ENCODE results near the gene MYOG. TPM values are rescaled to one million over a fixed set of nuclear protein-coding genes. Genes with fewer than 3 reads are reported as not detected.

The MYOG gene
- polyA plus RNA-seq, 3 donors from 2014 or later: not detected

DNA sequence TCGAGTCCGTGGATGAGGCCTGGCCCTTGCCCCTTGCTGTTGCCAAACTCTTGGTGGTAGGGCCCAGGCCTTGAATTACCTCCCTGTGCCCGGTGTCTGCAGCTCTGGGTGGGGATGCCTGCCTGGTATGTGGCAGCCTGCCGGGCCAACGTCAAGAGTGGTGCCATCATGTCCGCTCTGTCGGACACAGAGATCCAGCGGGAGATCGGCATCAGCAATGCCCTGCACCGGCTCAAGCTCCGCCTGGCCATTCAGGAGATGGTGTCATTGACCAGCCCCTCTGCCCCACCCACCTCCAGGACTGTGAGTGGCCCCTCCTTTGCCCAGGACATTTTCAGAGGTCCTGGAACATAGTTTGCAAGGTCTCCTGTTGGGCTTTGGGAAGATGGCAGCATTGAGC is 25.7 kb downstream of the MYOG start:
- DNase-seq: no peak
- H3K27me3 Mint-ChIP-seq (ENCODE audit: low read depth in 3 of 3): peaks cover 6 to 11% (median 7%) of the 10 kb centered on the region in 3 donors
- H3K4me3 Mint-ChIP-seq: no peak overlapping the region
- H3K36me3 Mint-ChIP-seq: no peaks in the 10 kb centered on the region
- no peaks in the 10 kb centered on the region for H3K9me3 Mint-ChIP-seq
- H3K27ac Mint-ChIP-seq: no peak overlapping the region
- H3K4me1 Mint-ChIP-seq: no peaks in the 10 kb centered on the region

GRCh38 chr1:203059485-203059884 is 26.3 kb downstream of the MYOG start:
- Mint-ChIP-seq H3K9me3 (no peaks in the 10 kb centered on the region), H3K4me1 (no peaks in the 10 kb centered on the region), H3K27ac (no peak overlapping the region), H3K36me3 (no peaks in the 10 kb centered on the region), H3K4me3 (no peak overlapping the region), H3K27me3 (ENCODE audit: low read depth in 3 of 3) (peaks cover 6 to 13% (median 7%) of the 10 kb centered on the region in 3 donors)
- DNase-seq: no peak

DNA sequence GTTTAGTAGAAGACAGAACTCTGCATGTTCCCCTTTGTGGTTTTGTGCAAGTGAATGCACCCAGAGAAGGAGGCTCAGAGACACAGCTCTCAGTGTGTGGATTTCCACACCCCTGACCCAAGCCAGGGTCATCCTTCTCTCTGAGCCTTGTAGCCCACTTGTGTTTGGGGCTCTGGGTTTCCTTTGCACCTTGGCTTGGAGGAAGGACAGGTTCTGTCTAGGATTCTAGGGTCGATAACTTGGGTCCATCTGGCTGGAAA is 27.2 kb downstream of the MYOG start:
- H3K27ac Mint-ChIP-seq: no peak overlapping the region

DNA sequence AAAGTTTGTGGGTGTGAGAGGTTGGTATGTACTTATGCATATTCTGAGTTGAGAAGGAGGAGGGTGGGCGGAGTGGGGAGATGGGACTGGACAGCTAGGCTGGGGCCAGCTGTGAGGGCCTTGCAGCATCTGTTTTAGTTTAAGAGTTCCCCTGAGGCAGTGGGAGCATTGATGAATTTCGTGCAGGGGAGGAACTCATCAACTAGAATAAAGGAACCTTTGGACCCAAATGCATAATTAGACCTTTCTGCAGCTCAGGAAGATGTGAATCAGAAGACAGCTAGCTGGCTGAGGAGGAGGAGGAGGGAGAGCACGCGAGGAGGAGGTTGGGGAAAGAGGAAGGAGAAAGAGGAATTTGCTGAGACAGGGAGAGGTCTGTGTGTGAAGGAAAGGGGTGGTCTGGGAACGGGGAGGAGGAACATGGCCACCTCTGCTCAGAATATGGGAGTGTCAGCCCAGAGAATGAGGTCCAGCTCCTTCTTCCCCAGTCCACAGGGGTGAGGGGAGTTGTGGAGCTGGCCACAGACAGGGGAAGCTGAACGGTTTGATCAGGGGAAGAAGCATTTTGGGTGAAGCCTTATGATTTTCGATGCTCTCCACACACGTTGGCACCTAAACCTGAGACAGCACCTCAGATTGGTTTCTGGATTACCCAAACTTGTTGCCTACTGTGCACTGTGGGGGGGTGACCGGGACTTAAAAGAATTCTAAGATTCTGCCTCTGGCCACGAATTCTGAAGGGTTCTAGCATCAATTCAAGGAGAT is 27.7 kb downstream of the MYOG start:
- H3K4me3 Mint-ChIP-seq: no peak overlapping the region
- peaks cover 6 to 14% (median 7%) of the 10 kb centered on the region in 3 donors for H3K27me3 Mint-ChIP-seq (ENCODE audit: low read depth in 3 of 3)
- H3K4me1 Mint-ChIP-seq: no peaks in the 10 kb centered on the region
- DNase-seq: no peak
- H3K9me3 Mint-ChIP-seq: no peaks in the 10 kb centered on the region
- no peak overlapping the region for H3K27ac Mint-ChIP-seq
- no peaks in the 10 kb centered on the region for H3K36me3 Mint-ChIP-seq

More for the DNA sequence above, 27.2 kb downstream of the MYOG start:
- Mint-ChIP-seq H3K4me3 (no peak overlapping the region), H3K4me1 (no peaks in the 10 kb centered on the region), H3K9me3 (no peaks in the 10 kb centered on the region), H3K36me3 (no peaks in the 10 kb centered on the region), H3K27me3 (ENCODE audit: low read depth in 3 of 3) (peaks cover 6 to 14% (median 7%) of the 10 kb centered on the region in 3 donors)
- no peak for DNase-seq

DNA sequence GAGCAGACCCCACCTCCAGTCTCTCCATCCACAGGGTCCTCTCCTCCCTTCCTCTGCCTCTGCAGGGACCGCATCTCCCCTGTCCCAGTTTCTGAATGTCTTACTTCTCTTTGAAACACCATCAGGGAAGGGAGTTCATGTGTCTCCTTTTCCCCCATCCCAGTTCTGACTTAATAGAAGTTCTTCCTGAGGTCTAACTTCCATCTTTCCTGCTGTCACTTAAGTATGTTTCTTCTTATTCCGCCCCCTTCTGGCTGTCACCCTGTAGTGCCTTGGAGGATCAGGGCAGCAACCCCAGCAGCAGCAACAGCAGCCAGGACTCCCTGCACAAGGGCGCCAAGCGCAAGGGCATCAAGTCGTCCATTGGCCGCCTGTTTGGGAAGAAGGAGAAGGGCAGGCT is 29.3 kb downstream of the MYOG start:
- H3K4me3 Mint-ChIP-seq: no peak overlapping the region
- no peak overlapping the region for H3K27ac Mint-ChIP-seq
- DNase-seq: no peak
- peaks cover 8 to 14% (median 9%) of the 10 kb centered on the region in 3 donors for H3K27me3 Mint-ChIP-seq (ENCODE audit: low read depth in 3 of 3)
- no peaks in the 10 kb centered on the region for H3K9me3 Mint-ChIP-seq
- H3K4me1 Mint-ChIP-seq: no peaks in the 10 kb centered on the region
- H3K36me3 Mint-ChIP-seq: no peaks in the 10 kb centered on the region

GRCh38 chr1:203056012-203056411 is 29.8 kb downstream of the MYOG start:
- no peak overlapping the region for H3K27ac Mint-ChIP-seq
- H3K4me3 Mint-ChIP-seq: no peak overlapping the region
- H3K9me3 Mint-ChIP-seq: no peaks in the 10 kb centered on the region
- no peaks in the 10 kb centered on the region for H3K4me1 Mint-ChIP-seq
- no peaks in the 10 kb centered on the region for H3K36me3 Mint-ChIP-seq
- H3K27me3 Mint-ChIP-seq (ENCODE audit: low read depth in 3 of 3): peaks cover 9 to 16% (median 10%) of the 10 kb centered on the region in 3 donors
- DNase-seq: no peak

DNA sequence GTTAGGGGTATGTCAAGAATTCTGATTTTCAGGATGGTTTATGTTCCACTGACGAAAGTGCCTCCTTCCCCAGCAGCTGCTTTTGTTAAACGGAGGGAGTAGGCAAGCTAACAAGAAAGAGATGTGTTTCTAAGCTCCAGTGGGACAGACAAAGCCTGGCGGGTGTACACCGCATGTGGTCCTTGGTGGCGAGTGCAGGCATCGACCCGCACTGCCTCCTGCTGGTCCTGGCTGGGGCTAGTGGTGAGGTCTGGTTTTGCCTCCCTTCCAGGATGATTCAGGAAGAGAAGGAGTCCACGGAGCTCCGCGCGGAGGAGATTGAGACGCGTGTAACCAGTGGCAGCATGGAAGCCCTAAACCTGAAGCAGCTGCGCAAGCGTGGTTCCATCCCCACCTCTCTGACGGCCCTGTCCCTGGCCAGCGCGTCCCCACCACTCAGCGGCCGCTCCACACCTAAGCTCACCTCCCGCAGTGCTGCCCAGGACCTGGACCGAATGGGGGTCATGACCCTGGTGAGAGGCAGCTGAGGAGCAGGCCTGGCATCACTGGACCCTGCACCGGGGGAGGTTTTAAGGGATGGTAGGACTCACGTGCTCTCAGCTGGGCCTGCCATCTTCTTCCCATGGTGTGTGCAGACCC is 30.5 kb downstream of the MYOG start:
- Mint-ChIP-seq H3K9me3 (no peaks in the 10 kb centered on the region), H3K4me3 (no peak overlapping the region), H3K27ac (no peak overlapping the region), H3K27me3 (ENCODE audit: low read depth in 3 of 3) (peaks cover 8 to 14% (median 9%) of the 10 kb centered on the region in 3 donors), H3K36me3 (no peaks in the 10 kb centered on the region), H3K4me1 (no peaks in the 10 kb centered on the region)
- DNase-seq: no peak

- H3K9me3 Mint-ChIP-seq: no peaks in the 10 kb centered on the region
- H3K4me1 Mint-ChIP-seq: no peaks in the 10 kb centered on the region
- H3K4me3 Mint-ChIP-seq: no peak overlapping the region
- no peaks in the 10 kb centered on the region for H3K36me3 Mint-ChIP-seq
- no peak for DNase-seq
- H3K27ac Mint-ChIP-seq: no peak overlapping the region
- H3K27me3 Mint-ChIP-seq (ENCODE audit: low read depth in 3 of 3): peaks cover 7 to 12% (median 8%) of the 10 kb centered on the region in 3 donors
Observed at GRCh38 chr1:203054642-203055041, 31.2 kb downstream of the MYOG start.

GRCh38 chr1:203054184-203054583 is 31.6 kb downstream of the MYOG start:
- no peak for DNase-seq
- Mint-ChIP-seq H3K27ac (no peak overlapping the region), H3K4me1 (no peaks in the 10 kb centered on the region), H3K4me3 (no peak overlapping the region), H3K27me3 (ENCODE audit: low read depth in 3 of 3) (peaks cover 7 to 10% (median 8%) of the 10 kb centered on the region in 3 donors), H3K36me3 (no peaks in the 10 kb centered on the region), H3K9me3 (no peaks in the 10 kb centered on the region)

DNA sequence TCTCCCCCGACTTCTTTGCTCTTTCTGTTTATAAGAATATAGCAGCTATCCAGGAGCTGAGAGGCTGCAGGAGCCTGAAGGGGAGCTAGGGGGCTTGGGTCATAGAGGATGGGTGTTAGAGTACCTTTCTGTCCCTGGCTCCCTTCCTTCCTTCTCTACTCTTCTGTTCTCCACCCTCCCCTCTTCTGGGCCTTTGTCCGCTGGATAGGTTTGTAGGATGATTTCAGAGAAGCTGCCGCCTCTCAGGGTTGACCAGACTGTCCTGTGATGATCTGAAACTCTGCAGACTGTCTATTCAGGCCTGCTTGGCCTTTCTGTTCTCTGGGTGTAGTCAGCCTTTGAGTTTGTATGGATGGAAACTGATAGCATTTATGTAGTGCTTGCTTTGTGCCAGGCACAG is 33.2 kb downstream of the MYOG start:
- H3K9me3 Mint-ChIP-seq: no peaks in the 10 kb centered on the region
- H3K4me1 Mint-ChIP-seq: no peaks in the 10 kb centered on the region
- no peak overlapping the region for H3K27ac Mint-ChIP-seq
- peaks cover 6 to 13% (median 7%) of the 10 kb centered on the region in 3 donors for H3K27me3 Mint-ChIP-seq (ENCODE audit: low read depth in 3 of 3)
- no peaks in the 10 kb centered on the region for H3K36me3 Mint-ChIP-seq
- H3K4me3 Mint-ChIP-seq: no peak overlapping the region
- DNase-seq: no peak

DNA sequence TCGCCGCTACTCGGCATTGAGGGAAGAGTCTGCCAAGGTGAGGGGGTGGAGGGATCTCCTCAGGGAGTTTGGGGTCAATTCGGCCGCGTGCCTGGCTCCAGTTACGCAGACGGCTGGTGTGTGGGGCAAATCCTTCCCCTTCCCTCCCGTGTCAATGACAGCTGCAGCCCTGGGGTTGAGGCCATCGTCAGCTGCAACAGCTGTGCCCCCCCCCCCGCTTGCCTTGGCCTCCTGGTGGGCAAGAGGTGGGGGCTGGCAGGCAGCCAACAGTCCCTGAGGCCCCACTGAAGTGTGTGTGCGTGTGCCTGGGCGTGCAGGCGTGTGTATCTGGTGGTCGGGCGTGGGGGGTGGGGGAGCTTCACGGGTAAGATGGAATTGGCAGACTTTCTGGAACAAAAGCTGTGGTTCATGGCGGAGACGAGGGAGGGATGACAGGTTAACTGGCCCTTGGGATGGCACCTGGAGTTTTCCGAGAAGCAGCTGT is 33.9 kb downstream of the MYOG start:
- H3K27me3 Mint-ChIP-seq (ENCODE audit: low read depth in 3 of 3): peaks cover 5 to 13% (median 7%) of the 10 kb centered on the region in 3 donors
- no peak overlapping the region for H3K4me3 Mint-ChIP-seq
- no peaks in the 10 kb centered on the region for H3K36me3 Mint-ChIP-seq
- no peaks in the 10 kb centered on the region for H3K9me3 Mint-ChIP-seq
- H3K27ac Mint-ChIP-seq: no peak overlapping the region
- H3K4me1 Mint-ChIP-seq: no peaks in the 10 kb centered on the region
- DNase-seq: no peak

GRCh38 chr1:203050826-203051225 is 35.0 kb downstream of the MYOG start:
- Mint-ChIP-seq H3K27ac (no peak overlapping the region), H3K36me3 (no peaks in the 10 kb centered on the region), H3K27me3 (ENCODE audit: low read depth in 3 of 3) (peaks cover 3 to 10% (median 5%) of the 10 kb centered on the region in 3 donors), H3K4me3 (no peak overlapping the region), H3K9me3 (no peaks in the 10 kb centered on the region), H3K4me1 (no peaks in the 10 kb centered on the region)
- no peak for DNase-seq

DNA sequence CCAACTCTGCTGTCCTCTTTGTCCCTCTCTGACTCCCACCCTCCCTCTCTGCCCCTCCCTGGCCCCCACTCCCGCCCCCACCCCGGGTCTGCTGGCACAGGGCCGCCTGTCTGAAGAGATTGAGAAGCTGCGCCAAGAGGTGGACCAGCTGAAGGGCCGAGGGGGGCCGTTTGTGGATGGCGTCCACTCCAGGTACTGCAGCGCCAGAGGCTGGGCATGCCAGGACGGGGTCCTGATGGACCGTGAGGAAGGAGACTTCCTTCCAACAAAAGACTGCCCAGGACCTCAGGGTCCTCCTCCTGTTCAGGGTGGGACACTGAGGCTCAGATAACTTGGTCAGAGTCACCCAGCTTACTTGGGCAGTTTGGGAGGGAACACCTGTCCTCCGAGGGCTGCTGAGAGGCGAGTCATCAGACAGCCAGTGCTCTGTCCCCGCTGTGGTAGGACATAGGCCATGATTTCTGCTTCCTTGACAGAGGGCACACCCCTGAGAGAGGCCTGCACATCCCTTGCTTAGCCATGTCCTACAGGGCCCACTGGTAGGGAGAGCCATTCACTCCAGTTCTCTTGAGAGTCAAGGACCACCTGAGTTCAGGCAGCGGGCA is 36.1 kb downstream of the MYOG start:
- Mint-ChIP-seq H3K4me1 (no peaks in the 10 kb centered on the region), H3K36me3 (no peaks in the 10 kb centered on the region), H3K27me3 (ENCODE audit: low read depth in 3 of 3) (peaks cover 3 to 12% (median 6%) of the 10 kb centered on the region in 3 donors), H3K9me3 (no peaks in the 10 kb centered on the region), H3K4me3 (no peak overlapping the region), H3K27ac (no peak overlapping the region)
- no peak for DNase-seq

GRCh38 chr1:203049077-203049476 is 36.7 kb downstream of the MYOG start:
- Mint-ChIP-seq H3K27ac (no peak overlapping the region), H3K9me3 (no peaks in the 10 kb centered on the region), H3K27me3 (ENCODE audit: low read depth in 3 of 3) (peaks cover 3 to 9% (median 6%) of the 10 kb centered on the region in 3 donors), H3K4me3 (no peak overlapping the region), H3K4me1 (no peaks in the 10 kb centered on the region), H3K36me3 (no peaks in the 10 kb centered on the region)
- no peak for DNase-seq
